Subcutaneous adipose tissue (tissue), 4 donors: ENCODE measurements around the gene RER1. TPM values are rescaled to one million over a fixed set of nuclear protein-coding genes. Genes with fewer than 3 reads are reported as not detected.

Experiments used
- total RNA-seq, 4 donors: library from RNA; depleted of rRNA; stranded (reverse); fragments of >200 nt; gene quantifications; one replicate each; pipeline ENCODE4 v1.1.0, GENCODE V29; 2016
- TF ChIP-seq, protein P1 (sequence below): fragments of 450-650 bp; IDR thresholded peaks from one replicate; pipeline ENCODE4 v1.5.1; 2016; ENCODE audit warnings: low read depth, mild to moderate bottlenecking, control low read depth, antibody characterized with exemption, moderate library complexity

RER1 gene
- total RNA-seq, 4 donors from 2014 or later: 60.5 to 92.3 (median 76.4) TPM

DNA sequence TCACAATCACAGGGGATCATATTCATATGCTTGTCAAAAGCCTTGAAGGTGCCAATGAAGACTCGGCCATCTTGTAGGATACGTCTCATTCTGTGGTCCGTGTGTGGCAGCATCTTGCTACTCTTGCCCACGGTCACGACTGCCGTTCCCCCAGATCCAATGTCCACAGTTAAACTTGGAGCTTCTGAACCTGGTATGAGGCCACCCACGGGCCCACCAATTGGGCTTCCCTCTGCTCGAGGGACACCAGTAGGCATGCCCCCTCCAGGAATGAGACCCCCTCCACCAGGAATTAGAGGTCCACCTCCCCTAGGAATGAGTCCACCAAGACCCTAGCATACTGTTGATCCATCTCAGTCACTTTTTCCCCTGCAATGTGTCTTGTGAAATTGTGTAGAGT is 39.9 kb upstream of the RER1 start:
- TF ChIP-seq, protein P1, sequence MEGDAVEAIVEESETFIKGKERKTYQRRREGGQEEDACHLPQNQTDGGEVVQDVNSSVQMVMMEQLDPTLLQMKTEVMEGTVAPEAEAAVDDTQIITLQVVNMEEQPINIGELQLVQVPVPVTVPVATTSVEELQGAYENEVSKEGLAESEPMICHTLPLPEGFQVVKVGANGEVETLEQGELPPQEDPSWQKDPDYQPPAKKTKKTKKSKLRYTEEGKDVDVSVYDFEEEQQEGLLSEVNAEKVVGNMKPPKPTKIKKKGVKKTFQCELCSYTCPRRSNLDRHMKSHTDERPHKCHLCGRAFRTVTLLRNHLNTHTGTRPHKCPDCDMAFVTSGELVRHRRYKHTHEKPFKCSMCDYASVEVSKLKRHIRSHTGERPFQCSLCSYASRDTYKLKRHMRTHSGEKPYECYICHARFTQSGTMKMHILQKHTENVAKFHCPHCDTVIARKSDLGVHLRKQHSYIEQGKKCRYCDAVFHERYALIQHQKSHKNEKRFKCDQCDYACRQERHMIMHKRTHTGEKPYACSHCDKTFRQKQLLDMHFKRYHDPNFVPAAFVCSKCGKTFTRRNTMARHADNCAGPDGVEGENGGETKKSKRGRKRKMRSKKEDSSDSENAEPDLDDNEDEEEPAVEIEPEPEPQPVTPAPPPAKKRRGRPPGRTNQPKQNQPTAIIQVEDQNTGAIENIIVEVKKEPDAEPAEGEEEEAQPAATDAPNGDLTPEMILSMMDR: no peak

DNA sequence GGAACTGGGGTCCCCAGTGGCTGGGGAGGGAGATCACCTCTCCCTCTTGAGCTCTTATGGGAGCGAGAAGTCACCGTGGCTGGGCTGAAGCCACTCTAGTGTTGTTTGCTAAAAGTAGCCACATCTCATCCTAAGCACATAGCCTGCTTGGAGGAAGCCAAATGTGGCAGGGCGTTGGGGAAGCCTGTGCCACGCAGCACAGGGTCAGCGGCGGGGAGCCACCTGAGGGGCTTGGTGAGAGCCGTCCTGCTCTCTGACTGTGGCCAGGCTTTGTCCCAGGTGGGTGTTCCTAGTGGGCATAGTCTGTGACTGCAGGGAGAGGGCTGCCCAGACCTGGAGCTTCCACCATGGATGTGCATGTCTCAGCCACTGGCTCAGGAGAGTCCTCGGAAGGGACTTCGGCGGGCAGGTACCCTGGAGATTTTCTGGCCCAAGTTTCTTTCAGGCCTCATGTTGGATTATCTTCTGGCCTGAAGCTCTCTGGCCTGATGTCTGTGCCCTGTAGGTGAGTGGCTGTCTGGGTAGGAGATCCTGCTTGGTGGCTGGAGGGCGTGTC is 39.2 kb upstream of the RER1 start:
- TF ChIP-seq, protein P1: no peak

DNA sequence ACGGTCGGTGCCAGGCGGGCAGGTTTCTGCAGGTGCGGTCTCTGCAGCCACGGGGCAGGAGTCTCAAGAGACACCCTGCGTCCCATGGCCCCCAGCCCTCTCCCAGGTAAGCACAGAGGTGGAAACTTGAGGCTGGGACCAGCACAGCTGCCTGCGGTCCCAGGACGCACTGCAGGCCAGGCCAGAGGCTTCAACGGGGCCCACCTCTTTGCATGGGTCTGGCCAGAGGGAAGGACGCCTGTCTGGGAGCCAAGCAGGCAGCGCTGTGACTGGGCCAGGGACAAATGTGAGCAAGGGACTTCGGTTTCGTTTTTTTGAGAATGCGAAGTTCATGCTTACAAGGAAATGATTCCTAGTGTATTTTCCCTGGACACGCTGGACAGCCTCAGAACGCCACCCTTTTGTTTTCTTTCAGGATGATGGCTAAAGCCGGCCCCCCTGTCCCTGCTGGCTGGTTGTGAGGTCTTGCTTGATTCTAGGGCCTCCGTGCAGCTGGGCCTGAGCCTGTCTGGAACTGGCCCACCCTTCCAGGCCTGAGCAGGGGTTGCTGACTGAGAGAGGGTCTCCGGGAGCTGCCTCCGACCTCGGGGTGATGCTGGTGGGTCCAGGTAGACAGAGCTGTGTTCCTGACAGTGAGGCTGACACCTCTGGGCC is 38.6 kb upstream of the RER1 start:
- TF ChIP-seq, protein P1: no peak

DNA sequence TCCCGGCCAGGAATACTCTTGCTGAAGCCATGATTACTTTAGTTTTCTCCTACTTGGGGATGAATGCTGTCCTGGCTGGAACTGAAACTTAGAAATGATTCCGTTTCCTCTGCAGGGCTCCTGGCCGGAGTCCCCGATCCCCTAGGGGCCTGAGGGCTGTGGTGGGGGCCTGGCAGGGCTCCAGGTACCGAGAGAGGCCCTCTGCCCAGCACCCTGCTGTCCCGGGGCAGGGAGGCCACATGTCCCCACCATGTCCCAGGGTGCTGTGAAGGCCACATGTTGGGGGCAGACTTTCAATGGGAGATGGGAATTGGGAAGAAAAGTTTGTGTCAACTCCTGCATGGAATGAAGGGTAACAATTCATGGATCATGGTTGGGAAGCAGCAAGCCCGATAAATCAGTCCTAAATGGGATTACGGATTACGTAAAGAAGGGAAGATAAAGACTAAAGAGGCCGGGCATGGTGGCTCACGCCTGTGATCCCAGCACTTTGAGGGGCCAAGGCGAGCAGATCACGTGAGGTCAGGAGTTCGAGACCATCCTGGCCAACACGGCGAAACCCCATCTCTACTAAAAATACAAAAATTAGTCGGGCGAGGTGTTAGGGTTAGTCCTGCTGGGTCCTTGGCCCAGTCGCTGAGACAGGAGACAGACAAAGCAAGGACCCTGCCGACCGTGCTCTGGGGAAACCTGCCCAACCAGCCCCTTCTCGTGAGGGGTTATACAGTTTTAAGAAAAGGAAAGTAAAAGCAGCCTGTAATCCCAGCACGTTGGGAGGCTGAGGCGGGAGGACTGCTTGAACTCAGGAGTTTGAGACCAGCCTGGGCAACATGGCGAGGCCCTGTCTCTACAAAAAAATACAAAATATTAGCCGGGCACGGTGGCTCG is 37.8 kb upstream of the RER1 start:
- TF ChIP-seq, protein P1: no peak

DNA sequence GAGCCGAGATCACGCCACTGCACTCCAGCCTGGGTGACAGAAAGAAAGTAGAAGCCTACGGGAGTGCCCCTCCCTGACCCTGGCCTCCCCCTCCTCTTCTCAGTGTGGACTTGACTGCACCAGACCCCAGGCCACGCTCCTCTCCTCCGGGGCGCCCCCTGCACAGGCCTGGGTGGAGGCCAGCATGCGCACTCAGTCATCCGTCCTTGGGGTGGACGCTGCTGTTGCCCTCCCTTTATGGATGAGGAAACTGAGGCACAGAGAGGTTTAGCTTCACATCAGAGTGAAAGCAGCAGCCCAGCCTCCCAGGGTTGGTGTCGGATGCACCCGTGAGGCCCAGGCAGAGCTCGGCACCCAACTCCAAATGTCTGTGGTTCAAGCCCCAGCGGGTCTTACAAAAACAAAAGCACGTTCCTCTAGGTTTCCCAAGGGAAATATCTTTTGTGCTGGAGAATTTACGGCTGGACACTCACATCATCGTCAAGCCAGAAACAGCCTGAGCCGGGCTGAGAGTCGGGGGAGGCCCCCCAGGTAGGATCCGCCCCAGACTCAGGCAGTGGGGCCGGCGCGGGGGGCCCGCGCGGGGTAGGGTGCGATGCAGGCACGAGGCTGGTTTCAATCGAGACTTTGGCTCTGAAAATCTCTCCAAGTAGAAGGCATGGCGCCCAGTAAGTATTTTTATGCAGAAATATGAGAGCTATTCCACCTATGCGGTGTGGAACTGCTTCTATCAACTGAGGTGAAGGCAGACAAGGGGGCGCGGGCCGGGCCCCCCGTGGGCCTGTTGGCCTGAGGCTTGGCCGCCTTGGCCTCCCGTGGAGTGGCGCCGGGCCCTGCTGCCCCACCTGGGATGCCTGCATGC is 36.9 kb upstream of the RER1 start:
- TF ChIP-seq, protein P1: no peak

DNA sequence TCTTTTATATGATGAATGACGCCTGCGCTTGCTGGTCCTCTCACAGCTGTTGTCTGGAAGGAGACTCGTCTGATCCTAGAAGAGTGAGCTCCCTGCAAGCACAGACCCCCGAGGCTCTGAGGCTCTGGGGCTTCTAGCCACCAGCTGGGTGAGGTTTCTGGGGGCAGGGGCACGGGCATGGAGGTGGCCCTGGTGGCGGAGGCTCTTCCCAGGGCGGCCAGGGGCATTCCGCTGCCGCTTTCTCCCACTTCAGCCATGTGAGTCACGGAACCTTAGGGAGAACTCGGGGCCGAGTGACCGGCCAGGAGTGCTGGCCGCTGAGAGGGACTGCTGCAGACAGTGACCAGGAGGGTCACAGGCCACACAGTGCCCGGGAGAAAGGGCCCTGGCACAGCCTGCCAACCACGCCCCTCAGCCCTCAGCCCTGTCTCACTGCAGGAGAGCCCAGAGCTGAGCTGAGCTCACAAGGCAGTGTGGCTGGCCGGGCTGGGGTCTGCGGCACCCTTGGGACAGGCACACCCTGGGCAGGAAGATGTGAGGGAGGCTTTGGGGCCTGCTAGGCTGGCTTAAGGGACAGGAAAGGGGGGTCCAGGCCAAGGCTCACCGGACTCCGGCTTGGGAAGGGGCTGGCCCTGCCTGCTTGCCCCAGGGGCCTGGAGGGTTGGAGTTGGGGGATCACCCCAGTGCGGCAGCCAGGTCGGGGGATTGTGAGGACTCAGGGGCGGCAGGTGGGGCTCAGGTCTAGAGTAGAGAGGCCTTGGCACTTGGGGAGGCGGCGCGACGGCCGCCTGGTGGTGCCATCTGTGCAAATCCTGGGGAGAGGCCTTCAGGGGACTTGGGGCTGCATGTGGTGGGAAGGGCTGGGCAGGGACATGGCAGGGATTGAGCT is 36.0 kb upstream of the RER1 start:
- TF ChIP-seq, protein P1: no peak
